ENCODE measurements around the gene MAK. TPM values are rescaled to one million over a fixed set of nuclear protein-coding genes. Genes with fewer than 3 reads are reported as not detected.

MAK gene
- total RNA-seq, 1 experiment from 2014 or later, result 0.07 TPM

DNA sequence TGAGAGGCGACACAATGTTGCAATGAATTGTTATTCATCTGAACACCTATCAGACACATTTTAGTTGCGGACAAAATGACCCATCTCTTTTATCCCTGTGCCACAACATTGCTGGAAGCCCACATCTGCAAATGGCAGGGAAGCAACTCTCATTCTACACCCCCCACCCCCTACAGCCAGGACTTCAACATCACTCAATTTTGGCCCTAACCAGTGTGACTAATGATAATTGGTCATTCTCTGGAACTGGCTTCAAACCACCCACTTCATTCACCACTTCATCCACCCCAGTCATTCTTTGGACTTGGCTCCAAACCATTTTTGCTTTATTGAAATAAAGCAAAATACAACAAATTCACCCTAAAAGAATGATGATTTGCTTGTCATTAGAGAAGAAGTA lies 42.0 kb upstream of the MAK start:
- H3K27me3 Mint-ChIP-seq (ENCODE audit: low read depth), result peaks cover 73% of the 10 kb centered on the region
- no peak overlapping the region for H3K4me3 Mint-ChIP-seq
- POLR2A ChIA-PET, result no interaction called here
- no peak for ATAC-seq
- TF ChIP-seq NR3C1 (CRISPR knock-in tag; conservative IDR thresholded peaks at IDR 0.05; ENCODE audit: low read depth) (no peak), NR1H2 (CRISPR knock-in tag; IDR thresholded peaks at IDR 0.05) (no peak), NFATC4 (CRISPR knock-in tag; IDR thresholded peaks at IDR 0.05) (no peak), ZNF263 (CRISPR knock-in tag; IDR thresholded peaks at IDR 0.05; ENCODE audit: low read depth) (no peak), ZNF232 (CRISPR knock-in tag; IDR thresholded peaks at IDR 0.05) (no peak), IRF2 (CRISPR knock-in tag; IDR thresholded peaks at IDR 0.05; ENCODE audit: borderline replicate concordance, low read depth) (no peak), PRRX2 (CRISPR knock-in tag; IDR thresholded peaks at IDR 0.05) (no peak), CREB1 (CRISPR knock-in tag; IDR thresholded peaks at IDR 0.05) (no peak), NR2C2 (CRISPR knock-in tag; IDR thresholded peaks at IDR 0.05) (no peak), CBFB (CRISPR knock-in tag; IDR thresholded peaks at IDR 0.05; ENCODE audit: low read depth) (no peak), MXD4 (CRISPR knock-in tag; IDR thresholded peaks at IDR 0.05; ENCODE audit: borderline replicate concordance) (no peak), RELA (CRISPR knock-in tag; IDR thresholded peaks at IDR 0.05; ENCODE audit: borderline replicate concordance) (no peak), GABPB1 (CRISPR knock-in tag; IDR thresholded peaks at IDR 0.05) (no peak)
- TF ChIP-seq, protein P1, sequence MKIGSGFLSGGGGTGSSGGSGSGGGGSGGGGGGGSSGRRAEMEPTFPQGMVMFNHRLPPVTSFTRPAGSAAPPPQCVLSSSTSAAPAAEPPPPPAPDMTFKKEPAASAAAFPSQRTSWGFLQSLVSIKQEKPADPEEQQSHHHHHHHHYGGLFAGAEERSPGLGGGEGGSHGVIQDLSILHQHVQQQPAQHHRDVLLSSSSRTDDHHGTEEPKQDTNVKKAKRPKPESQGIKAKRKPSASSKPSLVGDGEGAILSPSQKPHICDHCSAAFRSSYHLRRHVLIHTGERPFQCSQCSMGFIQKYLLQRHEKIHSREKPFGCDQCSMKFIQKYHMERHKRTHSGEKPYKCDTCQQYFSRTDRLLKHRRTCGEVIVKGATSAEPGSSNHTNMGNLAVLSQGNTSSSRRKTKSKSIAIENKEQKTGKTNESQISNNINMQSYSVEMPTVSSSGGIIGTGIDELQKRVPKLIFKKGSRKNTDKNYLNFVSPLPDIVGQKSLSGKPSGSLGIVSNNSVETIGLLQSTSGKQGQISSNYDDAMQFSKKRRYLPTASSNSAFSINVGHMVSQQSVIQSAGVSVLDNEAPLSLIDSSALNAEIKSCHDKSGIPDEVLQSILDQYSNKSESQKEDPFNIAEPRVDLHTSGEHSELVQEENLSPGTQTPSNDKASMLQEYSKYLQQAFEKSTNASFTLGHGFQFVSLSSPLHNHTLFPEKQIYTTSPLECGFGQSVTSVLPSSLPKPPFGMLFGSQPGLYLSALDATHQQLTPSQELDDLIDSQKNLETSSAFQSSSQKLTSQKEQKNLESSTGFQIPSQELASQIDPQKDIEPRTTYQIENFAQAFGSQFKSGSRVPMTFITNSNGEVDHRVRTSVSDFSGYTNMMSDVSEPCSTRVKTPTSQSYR (CRISPR knock-in tag; IDR thresholded peaks at IDR 0.05), result no peak
- TF ChIP-seq, protein P2, sequence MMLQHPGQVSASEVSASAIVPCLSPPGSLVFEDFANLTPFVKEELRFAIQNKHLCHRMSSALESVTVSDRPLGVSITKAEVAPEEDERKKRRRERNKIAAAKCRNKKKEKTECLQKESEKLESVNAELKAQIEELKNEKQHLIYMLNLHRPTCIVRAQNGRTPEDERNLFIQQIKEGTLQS (CRISPR knock-in tag; conservative IDR thresholded peaks at IDR 0.05), result no peak
- TF ChIP-seq, protein P3, sequence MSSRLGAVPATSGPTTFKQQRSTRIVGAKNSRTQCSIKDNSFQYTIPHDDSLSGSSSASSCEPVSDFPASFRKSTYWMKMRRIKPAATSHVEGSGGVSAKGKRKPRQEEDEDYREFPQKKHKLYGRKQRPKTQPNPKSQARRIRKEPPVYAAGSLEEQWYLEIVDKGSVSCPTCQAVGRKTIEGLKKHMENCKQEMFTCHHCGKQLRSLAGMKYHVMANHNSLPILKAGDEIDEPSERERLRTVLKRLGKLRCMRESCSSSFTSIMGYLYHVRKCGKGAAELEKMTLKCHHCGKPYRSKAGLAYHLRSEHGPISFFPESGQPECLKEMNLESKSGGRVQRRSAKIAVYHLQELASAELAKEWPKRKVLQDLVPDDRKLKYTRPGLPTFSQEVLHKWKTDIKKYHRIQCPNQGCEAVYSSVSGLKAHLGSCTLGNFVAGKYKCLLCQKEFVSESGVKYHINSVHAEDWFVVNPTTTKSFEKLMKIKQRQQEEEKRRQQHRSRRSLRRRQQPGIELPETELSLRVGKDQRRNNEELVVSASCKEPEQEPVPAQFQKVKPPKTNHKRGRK (CRISPR knock-in tag; IDR thresholded peaks at IDR 0.05; ENCODE audit: borderline replicate concordance), result no peak
- TF ChIP-seq, protein P4, sequence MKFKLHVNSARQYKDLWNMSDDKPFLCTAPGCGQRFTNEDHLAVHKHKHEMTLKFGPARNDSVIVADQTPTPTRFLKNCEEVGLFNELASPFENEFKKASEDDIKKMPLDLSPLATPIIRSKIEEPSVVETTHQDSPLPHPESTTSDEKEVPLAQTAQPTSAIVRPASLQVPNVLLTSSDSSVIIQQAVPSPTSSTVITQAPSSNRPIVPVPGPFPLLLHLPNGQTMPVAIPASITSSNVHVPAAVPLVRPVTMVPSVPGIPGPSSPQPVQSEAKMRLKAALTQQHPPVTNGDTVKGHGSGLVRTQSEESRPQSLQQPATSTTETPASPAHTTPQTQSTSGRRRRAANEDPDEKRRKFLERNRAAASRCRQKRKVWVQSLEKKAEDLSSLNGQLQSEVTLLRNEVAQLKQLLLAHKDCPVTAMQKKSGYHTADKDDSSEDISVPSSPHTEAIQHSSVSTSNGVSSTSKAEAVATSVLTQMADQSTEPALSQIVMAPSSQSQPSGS (CRISPR knock-in tag; IDR thresholded peaks at IDR 0.05; ENCODE audit: borderline replicate concordance, low read depth), result no peak
- TF ChIP-seq, protein P5, sequence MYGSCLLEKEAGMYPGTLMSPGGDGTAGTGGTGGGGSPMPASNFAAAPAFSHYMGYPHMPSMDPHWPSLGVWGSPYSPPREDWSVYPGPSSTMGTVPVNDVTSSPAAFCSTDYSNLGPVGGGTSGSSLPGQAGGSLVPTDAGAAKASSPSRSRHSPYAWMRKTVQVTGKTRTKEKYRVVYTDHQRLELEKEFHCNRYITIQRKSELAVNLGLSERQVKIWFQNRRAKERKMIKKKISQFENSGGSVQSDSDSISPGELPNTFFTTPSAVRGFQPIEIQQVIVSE (CRISPR knock-in tag; IDR thresholded peaks at IDR 0.05; ENCODE audit: borderline replicate concordance), result no peak
- CTCF ChIA-PET, result no interaction called here
- H3K27ac Mint-ChIP-seq, result no peak overlapping the region
- no peaks in the 10 kb centered on the region for H3K36me3 Mint-ChIP-seq
- DNase-seq (ENCODE audit: low spot score), result no peak
- peaks cover 15% of the 10 kb centered on the region for H3K4me1 Mint-ChIP-seq
- no peaks in the 10 kb centered on the region for H3K9me3 Mint-ChIP-seq

DNA sequence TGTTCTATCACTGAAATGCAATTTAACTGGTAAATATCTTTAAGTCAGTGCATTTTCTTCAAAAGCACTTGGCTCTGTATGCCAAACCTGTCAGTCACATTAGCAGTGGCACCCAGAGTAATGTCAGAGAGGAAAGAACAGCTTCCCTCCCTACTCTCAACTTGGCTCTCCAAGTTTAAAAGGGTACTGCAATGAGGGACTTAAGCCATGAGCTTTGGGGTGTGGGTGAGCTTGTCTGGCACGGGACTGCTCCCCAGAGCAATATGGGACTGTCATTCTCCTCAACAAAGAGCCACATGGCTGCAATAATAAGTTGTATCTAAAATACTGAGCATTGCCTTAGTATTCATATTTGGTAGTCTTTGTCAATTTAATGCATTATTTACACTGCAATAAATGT lies 39.5 kb upstream of the MAK start:
- Mint-ChIP-seq H3K27ac (no peak overlapping the region), H3K4me3 (no peak overlapping the region), H3K27me3 (ENCODE audit: low read depth) (peaks cover 48% of the 10 kb centered on the region), H3K9me3 (no peaks in the 10 kb centered on the region), H3K36me3 (no peaks in the 10 kb centered on the region), H3K4me1 (peaks cover 13% of the 10 kb centered on the region)
- ChIA-PET CTCF (no interaction called here), POLR2A (no interaction called here)
- ATAC-seq (no peak), DNase-seq (ENCODE audit: low spot score) (no peak)
- TF ChIP-seq EMX1 (CRISPR knock-in tag; IDR thresholded peaks at IDR 0.05) (no peak), MYBL2 (CRISPR knock-in tag; IDR thresholded peaks at IDR 0.05) (no peak), ATF1 (CRISPR knock-in tag; IDR thresholded peaks at IDR 0.05) (no peak), NFE2L1 (CRISPR knock-in tag; IDR thresholded peaks at IDR 0.05) (no peak), GRHL2 (CRISPR knock-in tag; IDR thresholded peaks at IDR 0.05; ENCODE audit: insufficient replicate concordance, severe bottlenecking) (no peak), SMAD3 (CRISPR knock-in tag; IDR thresholded peaks at IDR 0.05; ENCODE audit: borderline replicate concordance) (no peak), IRF2 (CRISPR knock-in tag; IDR thresholded peaks at IDR 0.05; ENCODE audit: borderline replicate concordance, low read depth) (no peak)
- TF ChIP-seq, protein P6, sequence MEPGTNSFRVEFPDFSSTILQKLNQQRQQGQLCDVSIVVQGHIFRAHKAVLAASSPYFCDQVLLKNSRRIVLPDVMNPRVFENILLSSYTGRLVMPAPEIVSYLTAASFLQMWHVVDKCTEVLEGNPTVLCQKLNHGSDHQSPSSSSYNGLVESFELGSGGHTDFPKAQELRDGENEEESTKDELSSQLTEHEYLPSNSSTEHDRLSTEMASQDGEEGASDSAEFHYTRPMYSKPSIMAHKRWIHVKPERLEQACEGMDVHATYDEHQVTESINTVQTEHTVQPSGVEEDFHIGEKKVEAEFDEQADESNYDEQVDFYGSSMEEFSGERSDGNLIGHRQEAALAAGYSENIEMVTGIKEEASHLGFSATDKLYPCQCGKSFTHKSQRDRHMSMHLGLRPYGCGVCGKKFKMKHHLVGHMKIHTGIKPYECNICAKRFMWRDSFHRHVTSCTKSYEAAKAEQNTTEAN (CRISPR knock-in tag; IDR thresholded peaks at IDR 0.05), result no peak
- TF ChIP-seq, protein P7, sequence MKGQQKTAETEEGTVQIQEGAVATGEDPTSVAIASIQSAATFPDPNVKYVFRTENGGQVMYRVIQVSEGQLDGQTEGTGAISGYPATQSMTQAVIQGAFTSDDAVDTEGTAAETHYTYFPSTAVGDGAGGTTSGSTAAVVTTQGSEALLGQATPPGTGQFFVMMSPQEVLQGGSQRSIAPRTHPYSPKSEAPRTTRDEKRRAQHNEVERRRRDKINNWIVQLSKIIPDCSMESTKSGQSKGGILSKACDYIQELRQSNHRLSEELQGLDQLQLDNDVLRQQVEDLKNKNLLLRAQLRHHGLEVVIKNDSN (CRISPR knock-in tag; IDR thresholded peaks at IDR 0.05), result no peak

Measured in WTC11 (cell line).